GM18508 (cell line): ENCODE results near the gene ANKRD27.
"Not testable (repeated sequence)": the region's sequence is repeated elsewhere in the genome, so short reads cannot be mapped to it uniquely, and the experiment has no call there.

ENCODE experiments used
- ATAC-seq: cut with Tn5 transposase; IDR thresholded peaks from one replicate; pipeline ENCODE4 v1.9.1; 2021; ENCODE audit warnings: moderate number of reproducible peaks; ENCODE audit not compliant: insufficient read depth, unreplicated experiment

The ANKRD27 gene

GRCh38 chr19:32656379-32656778, 18.6 kb downstream of the ANKRD27 start:
- ATAC-seq = not testable (repeated sequence)

GRCh38 chr19:32653599-32653915, 21.4 kb downstream of the ANKRD27 start:
- no peak for ATAC-seq

- ATAC-seq = no peak
Measured at GRCh38 chr19:32652894-32653598, 21.9 kb downstream of the ANKRD27 start.

DNA sequence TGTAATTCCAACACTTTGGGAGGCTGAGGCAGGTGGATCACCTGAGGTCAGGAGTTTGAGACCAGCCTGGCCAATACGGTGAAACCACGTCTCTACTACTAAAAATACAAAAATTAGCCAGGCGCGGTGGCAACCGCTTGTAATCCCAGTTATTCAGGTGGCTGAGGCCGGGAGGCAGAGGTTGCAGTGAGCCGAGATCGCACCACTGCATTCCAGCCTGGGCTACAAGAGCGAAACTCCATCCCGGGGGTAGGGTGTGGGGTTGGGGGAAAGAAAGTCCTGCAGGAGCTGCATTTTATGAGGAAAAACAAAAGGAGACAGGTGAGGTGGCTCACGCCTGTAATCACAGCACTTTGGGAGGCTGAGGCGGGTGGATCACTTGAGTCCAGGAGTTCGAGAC, 22.6 kb downstream of the ANKRD27 start:
- not testable (repeated sequence) for ATAC-seq

- ATAC-seq = no peak
Measured at GRCh38 chr19:32651729-32652140, 23.2 kb downstream of the ANKRD27 start.

DNA sequence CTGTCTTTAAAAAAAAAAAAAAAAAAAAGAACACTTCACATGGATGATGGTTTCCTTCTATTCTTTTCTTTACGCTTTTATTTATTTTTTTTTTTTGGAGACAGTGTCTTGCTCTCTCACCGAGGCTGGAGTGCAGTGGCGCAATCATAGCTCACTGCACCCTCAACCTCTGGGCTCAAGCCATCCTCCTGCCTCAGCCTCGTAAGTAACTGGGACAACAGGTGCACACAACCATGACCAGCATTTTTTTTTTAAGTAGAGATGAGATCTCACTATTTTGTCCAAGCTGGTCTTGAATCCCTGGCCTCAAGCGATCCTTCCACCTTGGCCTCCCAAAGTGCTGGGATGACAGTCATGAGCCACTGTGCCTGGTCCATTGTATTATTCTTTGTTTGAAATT, 24.3 kb downstream of the ANKRD27 start:
- no peak for ATAC-seq

DNA sequence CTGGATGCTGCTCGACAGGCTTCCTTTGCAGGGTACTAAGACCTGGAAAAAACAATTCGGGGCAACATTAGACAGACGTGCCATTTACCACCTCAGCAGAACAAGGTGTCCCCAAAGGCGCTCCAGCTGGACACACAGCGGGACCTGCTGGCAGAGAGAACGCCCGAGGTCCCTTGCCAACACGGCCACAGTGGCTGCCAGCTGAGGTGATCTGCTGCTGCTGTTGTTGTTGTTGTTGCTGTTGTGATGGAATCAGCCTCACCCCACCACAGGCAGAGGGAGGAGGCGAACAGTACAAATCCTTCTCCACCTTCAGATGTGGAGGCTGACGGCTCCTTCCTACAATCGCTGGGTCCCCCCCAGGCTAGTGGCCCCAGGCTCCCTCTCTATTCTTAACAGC, 25.2 kb downstream of the ANKRD27 start:
- no peak for ATAC-seq

GRCh38 chr19:32647361-32647760, 27.6 kb downstream of the ANKRD27 start:
- no peak for ATAC-seq

DNA sequence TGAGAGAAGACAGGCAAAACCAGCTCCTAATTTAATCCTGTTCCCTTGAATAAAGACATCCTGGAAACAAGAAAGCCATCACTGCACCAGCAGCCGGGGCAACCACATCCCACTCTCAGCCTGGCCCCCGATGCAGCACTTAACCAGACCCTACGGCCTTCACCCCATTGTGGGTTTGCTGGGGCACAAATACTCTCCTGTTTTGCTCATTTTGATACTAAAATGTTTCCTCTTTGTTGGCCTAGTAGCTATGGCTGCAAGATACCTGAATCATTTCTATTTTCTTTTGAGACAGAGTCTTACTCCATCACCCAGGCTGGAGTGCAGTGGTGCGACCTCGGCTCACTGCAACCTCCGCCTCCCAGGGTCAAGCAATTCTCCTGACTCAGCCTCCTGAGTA, 28.4 kb downstream of the ANKRD27 start:
- ATAC-seq = no peak

GRCh38 chr19:32642771-32643170, 32.2 kb downstream of the ANKRD27 start:
- no peak for ATAC-seq

DNA sequence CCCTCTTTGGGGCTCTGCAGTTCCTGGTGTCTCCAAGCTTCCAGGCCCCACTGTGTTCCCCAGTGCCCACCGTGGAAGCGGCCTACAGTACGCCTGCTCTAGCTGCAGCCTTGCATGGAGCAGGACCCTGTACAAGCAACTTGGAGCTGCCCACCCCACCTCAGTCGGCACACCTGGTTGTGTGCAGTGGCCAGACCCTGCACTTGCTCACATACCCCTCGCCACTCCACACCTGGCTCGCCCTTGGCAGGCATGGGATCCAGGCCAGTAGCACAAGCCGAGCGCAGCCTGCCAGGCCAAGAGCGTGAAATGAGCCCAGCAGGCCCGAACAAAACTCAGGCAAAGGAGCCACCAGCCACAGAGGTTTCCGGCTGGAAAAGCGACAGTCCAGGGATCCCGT, 36.4 kb downstream of the ANKRD27 start:
- ATAC-seq = no peak

- no peak for ATAC-seq
Measured at GRCh38 chr19:32637480-32637879, 37.5 kb downstream of the ANKRD27 start.

- ATAC-seq = no peak
Measured at GRCh38 chr19:32631381-32631780, 43.6 kb downstream of the ANKRD27 start.

- ATAC-seq = no peak
Measured at GRCh38 chr19:32630338-32630737, 44.6 kb downstream of the ANKRD27 start.

DNA sequence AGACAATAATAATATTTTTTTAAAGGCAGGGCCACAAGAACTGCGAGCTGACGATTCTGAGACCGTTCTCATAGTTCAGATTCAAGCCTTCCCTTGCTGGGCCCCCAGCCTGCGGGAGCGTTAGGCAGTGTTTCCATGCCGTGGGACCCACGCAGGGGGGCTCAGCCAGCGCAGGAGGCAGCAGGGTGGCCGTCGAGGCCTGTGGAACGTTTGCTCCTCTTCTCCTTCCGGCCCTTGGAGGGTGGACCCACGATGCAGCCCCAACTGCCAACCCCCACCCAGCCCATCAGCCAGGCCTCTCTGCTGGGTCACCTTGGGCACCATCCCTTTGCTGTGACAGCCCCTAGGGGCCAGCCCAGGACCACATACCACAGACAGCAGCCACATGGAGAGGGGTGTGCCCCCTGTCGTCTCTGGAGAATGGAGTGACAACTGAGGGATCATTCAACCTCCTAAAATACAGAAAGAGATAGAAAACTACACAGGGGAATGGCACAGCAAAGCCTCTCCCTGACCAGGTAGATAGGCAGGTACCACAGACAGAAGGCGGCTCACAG, 47.2 kb downstream of the ANKRD27 start:
- no peak for ATAC-seq

DNA sequence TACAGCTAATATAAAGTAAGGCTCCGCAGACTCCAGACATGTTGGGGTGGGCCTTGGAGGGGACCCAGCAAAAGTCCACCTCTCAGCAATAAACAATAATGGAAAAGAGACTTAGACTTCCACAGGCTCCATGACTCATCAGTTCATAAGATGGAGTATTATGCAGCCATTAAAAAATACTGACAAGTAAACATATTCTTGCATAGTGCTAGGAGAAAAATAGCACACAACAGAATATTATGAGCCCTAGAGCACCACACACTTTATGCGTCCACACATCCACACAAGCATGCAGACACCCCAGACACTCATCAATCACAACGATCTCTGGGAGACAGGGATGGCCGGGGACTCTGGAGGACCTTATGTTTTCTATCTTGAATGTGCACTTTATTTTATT, 48.0 kb downstream of the ANKRD27 start:
- ATAC-seq = no peak

DNA sequence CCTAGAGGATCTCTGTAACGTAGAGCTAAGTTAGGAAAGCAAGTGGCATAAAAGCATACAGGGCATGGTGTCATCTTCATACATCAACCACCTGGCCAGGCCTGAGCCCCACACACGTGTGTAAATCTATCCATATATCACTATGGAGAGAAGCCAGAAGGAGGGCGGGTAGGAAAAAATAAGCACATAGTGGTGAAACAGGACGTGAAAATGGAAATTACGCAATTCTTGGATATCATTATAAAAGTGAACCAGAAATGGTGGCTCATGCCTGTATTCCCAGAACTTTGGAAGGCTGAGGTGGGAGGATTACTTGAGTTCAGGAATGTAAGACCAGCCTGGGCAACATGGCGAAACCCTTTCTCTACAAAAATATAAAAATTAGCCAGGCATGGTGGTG, 50.6 kb downstream of the ANKRD27 start:
- no peak for ATAC-seq

DNA sequence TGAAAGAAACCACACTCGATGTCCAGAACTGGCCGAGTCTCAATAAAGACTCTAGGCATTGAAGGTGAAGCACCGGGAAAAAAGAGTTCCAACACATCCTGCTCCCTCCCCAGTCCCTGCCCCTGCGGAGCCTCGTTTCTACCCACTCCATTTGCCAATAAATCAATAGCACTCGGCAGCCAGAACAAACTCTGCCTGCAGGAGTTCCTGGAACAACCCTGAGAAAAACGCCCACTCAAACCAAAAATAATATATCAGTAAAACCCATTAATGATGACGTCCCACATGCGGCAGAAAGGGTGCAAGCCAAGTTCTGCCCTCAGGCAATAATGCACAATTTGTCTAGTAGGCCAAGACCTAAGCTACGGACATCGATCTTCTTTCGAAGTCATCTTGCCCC, 53.0 kb downstream of the ANKRD27 start:
- ATAC-seq = no peak

DNA sequence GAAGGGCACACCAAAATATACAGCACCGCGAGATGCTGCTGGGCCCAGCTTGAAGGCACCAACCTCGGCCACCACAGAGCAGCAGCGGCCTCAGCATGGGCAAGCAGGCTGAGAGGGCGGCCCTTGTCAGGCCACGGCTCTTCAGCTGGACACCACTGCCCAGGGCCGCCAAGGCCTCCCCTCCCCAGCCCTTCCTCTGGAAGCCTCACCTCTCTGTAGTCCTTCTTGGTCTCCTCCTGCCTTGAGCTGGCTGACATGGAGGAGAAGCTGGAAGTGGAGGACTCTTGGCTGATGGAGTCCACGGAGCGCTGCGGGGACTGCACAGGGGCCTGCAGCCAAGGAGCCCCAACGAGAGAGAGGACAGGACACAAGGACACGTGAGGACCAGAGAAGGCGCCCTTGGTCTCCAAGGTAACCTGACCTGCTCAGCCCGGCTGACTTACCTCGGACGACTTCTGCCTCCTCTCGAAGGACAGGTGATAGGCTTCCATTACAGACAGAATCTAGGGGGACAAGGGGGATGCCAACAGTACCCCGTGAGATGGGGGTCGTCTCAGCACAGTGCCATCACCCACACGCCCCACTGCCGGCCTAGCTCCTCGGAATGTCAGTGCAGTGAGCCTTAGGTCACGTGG, 55.8 kb downstream of the ANKRD27 start:
- ATAC-seq = no peak

DNA sequence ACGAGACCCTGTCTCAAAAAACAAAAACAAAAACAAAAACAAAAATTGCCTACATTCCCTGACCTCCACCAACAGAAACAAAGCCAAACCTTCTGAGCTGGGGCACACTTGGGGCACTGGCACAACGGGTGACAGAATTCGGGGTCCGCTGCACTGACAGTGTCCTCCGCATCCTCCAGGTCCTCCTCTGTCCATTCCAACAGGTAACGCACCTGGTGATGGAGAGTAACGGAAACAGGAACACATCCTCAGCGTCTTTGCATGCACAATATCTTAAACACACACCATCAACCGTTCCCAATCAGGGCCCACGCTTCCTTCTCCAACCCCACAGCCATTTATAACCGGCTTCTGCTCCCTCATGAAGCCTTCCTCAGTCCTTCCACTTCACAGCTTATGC, 59.4 kb downstream of the ANKRD27 start:
- no peak for ATAC-seq

DNA sequence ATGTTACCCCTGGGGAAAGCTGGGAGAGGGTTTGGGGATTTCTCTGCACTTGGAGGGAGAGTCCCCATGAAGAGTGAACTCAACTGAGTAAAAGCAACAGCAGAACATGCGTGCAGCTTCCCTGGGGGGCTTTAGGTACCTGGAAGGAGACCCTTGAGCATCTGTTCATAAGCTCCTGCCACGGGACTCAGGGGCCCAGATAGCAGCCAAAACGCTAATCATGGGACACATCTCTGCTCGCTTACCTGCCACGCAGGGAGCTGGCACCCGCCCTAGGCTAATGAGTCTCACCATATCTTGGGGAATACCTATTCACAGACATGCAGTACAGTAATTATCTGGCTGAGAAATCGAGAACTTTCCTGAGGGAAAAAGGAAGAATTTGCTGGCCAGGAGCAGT, 60.1 kb downstream of the ANKRD27 start:
- no peak for ATAC-seq

- ATAC-seq = no peak
Measured at GRCh38 chr19:32613008-32613407, 62.0 kb downstream of the ANKRD27 start.
